OCI-LY7 (cell line): ENCODE data around the gene INO80E.

Source experiments
- CTCF ChIP-seq: fragments of 200-600 bp; sonication (generic); conservative IDR thresholded peaks from 2 replicates; pipeline ENCODE4 v1.5.1; 2014; ENCODE audit warnings: mild to moderate bottlenecking, antibody characterized with exemption, low read length, moderate library complexity, mixed read lengths
- EZH2phosphoT487 ChIP-seq: fragments of 200-600 bp; sonication (generic); IDR thresholded peaks from 2 replicates; pipeline ENCODE4 v1.6.1; 2018; ENCODE audit warnings: low read depth, borderline replicate concordance, mild to moderate bottlenecking, mixed run types, antibody characterized with exemption, low read length, moderate library complexity, mixed read lengths

GRCh38 chr16:29996766-29997250, 767 bp downstream of the INO80E start:
- TF ChIP-seq CTCF (peak; percentile 36; the same call in 1 of the 2 replicates), EZH2phosphoT487 (no peak)
